Astrocyte of the cerebellum (primary cell): Measurements from ENCODE around the gene PKIG.

ENCODE experiments used
- DNase-seq: peaks from one replicate; pipeline ENCODE4 v3.0.0-alpha.2; 2011; ENCODE audit warnings: low read depth
- H3K4me3 ChIP-seq: 2 replicates; pipeline ENCODE4 v1.5.1; 2011; ENCODE audit warnings: mild to moderate bottlenecking, low read depth, low read length, moderate library complexity
- in situ Hi-C: cut with HindIII; loops from 2 replicates; pipeline ENCODE4 v1.10.0; 2017; ENCODE audit warnings: low sequenced_read_pairs
- TF ChIP-seq, protein P1 (sequence below): IDR thresholded peaks from 2 replicates; pipeline ENCODE4 v1.5.1; 2012; ENCODE audit warnings: low read length, low read depth, moderate library complexity, mild to moderate bottlenecking; ENCODE audit errors: missing control alignments

The PKIG gene

DNA sequence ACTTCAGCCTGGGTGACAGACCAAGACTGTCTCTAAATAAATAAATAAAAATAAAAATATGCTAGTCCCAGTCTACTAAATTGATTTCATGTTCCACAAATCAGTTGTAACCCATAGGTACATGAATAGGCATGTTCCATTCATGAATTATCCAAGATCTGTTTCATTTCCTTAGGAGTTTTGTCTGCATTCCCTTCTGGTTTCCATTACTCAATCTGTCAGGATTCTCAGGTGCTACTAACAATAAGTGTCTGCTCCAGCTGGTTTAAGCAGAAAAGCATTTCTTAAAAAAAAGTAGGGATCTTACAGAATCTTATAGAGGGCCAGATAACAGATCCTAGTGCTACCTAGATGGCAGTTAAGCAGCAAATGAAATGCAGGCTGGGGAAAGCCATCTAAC, 15.6 kb upstream of the PKIG start:
- TF ChIP-seq, protein P1, sequence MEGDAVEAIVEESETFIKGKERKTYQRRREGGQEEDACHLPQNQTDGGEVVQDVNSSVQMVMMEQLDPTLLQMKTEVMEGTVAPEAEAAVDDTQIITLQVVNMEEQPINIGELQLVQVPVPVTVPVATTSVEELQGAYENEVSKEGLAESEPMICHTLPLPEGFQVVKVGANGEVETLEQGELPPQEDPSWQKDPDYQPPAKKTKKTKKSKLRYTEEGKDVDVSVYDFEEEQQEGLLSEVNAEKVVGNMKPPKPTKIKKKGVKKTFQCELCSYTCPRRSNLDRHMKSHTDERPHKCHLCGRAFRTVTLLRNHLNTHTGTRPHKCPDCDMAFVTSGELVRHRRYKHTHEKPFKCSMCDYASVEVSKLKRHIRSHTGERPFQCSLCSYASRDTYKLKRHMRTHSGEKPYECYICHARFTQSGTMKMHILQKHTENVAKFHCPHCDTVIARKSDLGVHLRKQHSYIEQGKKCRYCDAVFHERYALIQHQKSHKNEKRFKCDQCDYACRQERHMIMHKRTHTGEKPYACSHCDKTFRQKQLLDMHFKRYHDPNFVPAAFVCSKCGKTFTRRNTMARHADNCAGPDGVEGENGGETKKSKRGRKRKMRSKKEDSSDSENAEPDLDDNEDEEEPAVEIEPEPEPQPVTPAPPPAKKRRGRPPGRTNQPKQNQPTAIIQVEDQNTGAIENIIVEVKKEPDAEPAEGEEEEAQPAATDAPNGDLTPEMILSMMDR = no peak
- DNase-seq = no peak
- no peak overlapping the region for H3K4me3 ChIP-seq
- in situ Hi-C loops = no loop called here

DNA sequence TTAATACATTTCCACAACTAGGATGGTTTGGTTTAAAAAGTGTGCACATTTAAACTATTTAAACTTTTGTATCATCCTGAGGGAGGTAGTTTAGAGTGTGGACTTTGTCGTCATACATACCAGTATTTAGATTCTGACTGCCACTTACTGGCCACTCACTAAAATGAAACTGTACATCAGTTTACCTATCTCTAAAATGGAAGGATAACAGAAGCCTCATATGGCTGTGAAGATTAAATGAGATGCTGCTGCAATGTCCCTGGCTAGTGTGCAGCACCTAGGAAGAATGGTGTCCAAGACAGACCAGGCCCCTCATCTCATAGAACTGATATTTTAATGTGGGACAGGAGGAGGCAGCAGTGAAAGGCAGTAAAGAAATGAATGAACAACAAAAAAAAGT, 12.0 kb upstream of the PKIG start:
- DNase-seq = no peak
- TF ChIP-seq, protein P1 = no peak
- no peak overlapping the region for H3K4me3 ChIP-seq
- in situ Hi-C loops = no loop called here

DNA sequence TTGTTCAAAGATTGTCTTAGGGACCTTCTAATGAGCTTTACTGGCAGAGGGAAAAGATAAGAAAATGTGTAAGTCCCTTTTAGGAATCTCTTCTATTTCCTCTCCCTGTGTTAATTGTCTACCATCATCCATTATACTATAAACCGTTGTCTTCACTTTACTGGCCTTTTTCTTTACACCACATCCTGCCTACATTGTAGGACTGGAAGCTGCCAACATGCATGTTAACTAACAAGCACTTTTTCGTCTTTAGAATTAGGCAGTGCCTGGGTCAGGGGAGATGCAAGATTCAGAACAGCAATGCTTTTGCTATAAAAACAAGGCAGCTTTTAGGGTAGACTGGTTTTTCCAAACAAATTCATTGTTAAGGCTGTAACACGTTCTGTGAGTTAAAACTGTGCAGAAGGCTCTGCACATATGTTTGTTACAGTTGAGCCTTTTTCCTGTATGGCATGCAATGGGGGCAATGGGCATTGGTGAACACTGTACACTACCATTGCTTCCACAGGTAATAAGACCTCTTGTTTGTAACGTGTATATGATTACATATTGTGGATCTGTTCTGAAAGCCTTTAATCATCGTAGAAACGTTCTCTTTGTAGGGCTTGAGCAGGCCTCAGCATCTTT, 10.9 kb upstream of the PKIG start:
- TF ChIP-seq, protein P1 = no peak
- no peak for DNase-seq
- no peak overlapping the region for H3K4me3 ChIP-seq
- in situ Hi-C loops = no loop called here

DNA sequence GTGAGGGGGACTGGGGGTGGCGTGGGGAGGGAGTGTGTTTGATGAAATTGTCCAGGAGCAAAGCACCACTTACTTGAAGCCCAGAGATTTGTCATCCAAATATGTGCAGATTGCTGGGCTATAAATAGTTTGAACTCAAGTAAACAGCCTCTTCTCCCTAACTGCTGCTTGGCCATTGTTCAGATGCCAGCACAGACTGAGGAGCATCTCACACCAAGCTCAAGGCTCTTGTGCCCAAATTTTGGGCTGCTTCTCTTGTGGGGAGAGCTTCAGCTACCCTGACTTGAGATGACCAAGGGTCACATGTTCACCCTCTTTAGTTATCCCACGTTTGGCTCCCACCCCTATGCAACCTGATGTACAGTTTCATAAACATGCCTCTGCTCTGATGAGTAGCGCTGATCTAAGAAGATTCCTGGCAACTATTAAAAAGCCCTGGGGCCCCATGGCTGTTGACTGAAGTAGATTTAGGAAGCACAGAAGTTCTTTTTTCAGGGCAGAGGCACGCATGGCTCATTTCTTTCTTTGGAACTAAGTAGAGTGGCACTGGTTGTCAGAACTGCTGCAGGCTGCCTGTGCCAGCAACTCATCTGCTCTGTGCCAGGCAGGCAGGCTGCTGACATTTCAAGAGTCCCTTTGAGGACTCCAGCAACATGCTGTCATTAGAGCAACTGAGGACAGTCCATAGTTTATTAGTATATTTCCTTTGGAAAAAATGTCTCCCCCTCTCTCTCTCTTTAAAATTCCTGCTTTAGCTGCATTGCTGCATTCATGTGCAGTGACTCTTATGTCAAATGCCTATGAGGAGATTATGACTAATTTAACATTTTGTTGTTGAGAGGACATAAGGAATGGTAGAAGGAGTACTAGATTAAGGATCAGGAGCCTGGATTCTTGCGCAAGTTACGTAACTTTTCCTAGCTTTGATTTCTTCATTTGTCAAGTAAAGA, 9.6 kb upstream of the PKIG start:
- no peak overlapping the region for H3K4me3 ChIP-seq
- TF ChIP-seq, protein P1 = no peak
- in situ Hi-C loops = no loop called here
- no peak for DNase-seq

DNA sequence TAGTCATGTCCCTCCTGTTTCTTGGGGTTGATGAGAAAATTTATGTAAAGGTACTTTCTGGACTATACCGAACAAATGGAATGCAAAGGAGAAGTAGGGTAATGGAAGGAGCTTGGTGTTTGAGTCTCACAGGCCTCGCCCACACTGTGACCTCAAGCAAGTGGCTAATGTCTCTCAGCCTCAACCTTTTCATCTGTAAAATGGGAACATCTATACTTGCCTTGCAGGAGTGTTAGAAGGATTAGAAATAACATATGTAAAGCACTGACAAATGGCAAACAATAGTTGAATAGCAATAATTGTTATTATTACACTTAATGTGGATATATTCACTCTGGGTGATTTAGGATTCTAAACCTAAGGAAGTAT, 8.9 kb upstream of the PKIG start:
- in situ Hi-C loops = no loop called here
- no peak overlapping the region for H3K4me3 ChIP-seq
- DNase-seq = no peak
- TF ChIP-seq, protein P1 = no peak

DNA sequence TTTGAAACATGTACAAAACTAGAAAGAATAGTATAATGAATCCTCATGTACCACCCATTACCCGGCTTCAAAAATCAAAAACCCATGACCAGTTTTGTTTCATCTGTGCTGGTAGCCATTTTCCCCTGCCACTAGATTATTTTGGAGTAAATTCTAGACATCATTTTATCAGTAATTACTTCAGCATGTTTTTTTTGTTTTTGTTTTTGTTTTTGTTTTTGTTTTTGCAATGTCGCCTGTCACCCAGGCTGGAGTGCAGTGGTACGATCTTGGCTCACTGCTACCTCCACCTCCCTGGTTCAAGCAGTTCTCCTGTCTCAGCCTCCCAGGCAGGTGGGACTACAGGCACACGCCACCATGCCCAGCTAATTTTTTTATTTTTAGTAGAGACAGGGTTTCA, 8.0 kb upstream of the PKIG start:
- H3K4me3 ChIP-seq = no peak overlapping the region
- in situ Hi-C loops = no loop called here
- DNase-seq = no peak
- TF ChIP-seq, protein P1 = no peak
